Stimulated activated memory B cell treated with anti-CD40 and anti-IgM and Interleukin-4, amounts not matched to agents 10 μg/mL and 1 μg/mL and 100 μg/mL, for 72 hours (primary cell): ENCODE data around the gene PROM2.
"Not testable (repeated sequence)": the region's sequence is repeated elsewhere in the genome, so short reads cannot be mapped to it uniquely, and the experiment has no call there.

Experiments used
- ATAC-seq: fragments of 150-1000 bp; cut with Tn5 transposase; 2 replicates; pipeline ENCODE4 v1.10.0; 2021
- H3K27ac Mint-ChIP-seq: one replicate; pipeline ENCODE4 v1.8.0; 2022; ENCODE audit warnings: mild to moderate bottlenecking, mixed read lengths
- H3K27me3 Mint-ChIP-seq: one replicate; pipeline ENCODE4 v1.8.0; 2022; ENCODE audit warnings: mixed read lengths
- H3K36me3 Mint-ChIP-seq: one replicate; pipeline ENCODE4 v1.8.0; 2022; ENCODE audit warnings: mixed read lengths
- H3K4me1 Mint-ChIP-seq: one replicate; pipeline ENCODE4 v1.8.0; 2022; ENCODE audit warnings: mixed read lengths
- H3K4me3 Mint-ChIP-seq: one replicate; pipeline ENCODE4 v1.8.0; 2022; ENCODE audit warnings: mild to moderate bottlenecking, moderate library complexity, mixed read lengths
- H3K9me3 Mint-ChIP-seq: one replicate; pipeline ENCODE4 v1.8.0; 2022; ENCODE audit warnings: mixed read lengths

PROM2 gene

GRCh38 chr2:95265182-95265581 is 9.1 kb upstream of the PROM2 start:
- H3K27ac Mint-ChIP-seq = no peak overlapping the region
- peaks cover 4% of the 10 kb centered on the region for H3K36me3 Mint-ChIP-seq
- ATAC-seq = no peak
- peaks cover 6% of the 10 kb centered on the region for H3K27me3 Mint-ChIP-seq
- no peak overlapping the region for H3K4me3 Mint-ChIP-seq
- H3K4me1 Mint-ChIP-seq = no peaks in the 10 kb centered on the region
- no peaks in the 10 kb centered on the region for H3K9me3 Mint-ChIP-seq

GRCh38 chr2:95266781-95267430 is 7.3 kb upstream of the PROM2 start:
- Mint-ChIP-seq H3K36me3 (no peaks in the 10 kb centered on the region), H3K4me1 (no peaks in the 10 kb centered on the region), H3K9me3 (no peaks in the 10 kb centered on the region), H3K27me3 (no peaks in the 10 kb centered on the region), H3K4me3 (no peak overlapping the region), H3K27ac (no peak overlapping the region)
- ATAC-seq = no peak

DNA sequence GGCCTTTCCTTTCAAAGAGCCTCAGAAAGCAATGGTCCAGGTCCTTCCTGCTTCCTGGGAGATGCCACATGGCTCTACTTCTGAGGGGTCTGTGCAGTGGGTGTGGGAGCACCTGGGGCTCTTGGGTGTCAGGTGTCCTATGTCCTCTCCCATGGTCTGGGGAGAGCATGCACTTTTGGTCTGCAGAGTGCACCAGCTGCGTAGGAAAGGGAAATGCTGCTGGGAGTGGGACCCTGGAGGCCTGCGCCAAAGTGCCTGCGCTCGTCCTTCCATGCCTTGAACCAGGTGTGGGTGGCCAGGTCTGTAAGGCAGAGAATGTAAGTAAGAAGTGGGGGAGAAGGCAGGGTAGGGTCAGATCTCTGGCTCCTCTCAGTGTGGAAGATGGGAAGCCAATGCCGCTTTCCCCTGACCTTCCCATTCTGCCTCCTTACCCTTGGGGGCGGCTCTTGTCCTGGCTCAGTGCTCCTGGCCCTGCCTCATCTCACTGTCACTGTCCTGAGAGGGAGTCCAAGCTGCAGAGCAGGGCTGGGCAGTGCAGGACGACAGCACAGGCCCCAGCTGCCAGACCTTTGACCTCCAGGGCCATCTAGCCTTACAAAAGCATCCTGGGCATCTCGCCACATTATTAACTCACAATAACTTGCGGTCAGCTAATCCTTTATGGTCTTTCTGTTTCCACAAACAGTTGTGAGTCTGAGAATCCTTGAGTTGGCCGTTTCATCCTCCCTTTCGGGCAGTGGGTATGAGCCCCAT is 6.6 kb upstream of the PROM2 start:
- Mint-ChIP-seq H3K9me3 (no peaks in the 10 kb centered on the region), H3K36me3 (no peaks in the 10 kb centered on the region)

GRCh38 chr2:95268211-95269035 is 5.8 kb upstream of the PROM2 start:
- H3K9me3 Mint-ChIP-seq = no peaks in the 10 kb centered on the region
- no peaks in the 10 kb centered on the region for H3K36me3 Mint-ChIP-seq
- H3K4me3 Mint-ChIP-seq = no peak overlapping the region
- H3K27ac Mint-ChIP-seq = no peak overlapping the region
- no peak for ATAC-seq
- no peaks in the 10 kb centered on the region for H3K27me3 Mint-ChIP-seq
- no peaks in the 10 kb centered on the region for H3K4me1 Mint-ChIP-seq

More for the DNA sequence above, 6.6 kb upstream of the PROM2 start:
- no peak for ATAC-seq
- H3K4me1 Mint-ChIP-seq = no peaks in the 10 kb centered on the region
- H3K4me3 Mint-ChIP-seq = no peak overlapping the region
- H3K27ac Mint-ChIP-seq = no peak overlapping the region
- no peaks in the 10 kb centered on the region for H3K27me3 Mint-ChIP-seq

GRCh38 chr2:95269036-95269680 is 5.1 kb upstream of the PROM2 start:
- no peaks in the 10 kb centered on the region for H3K9me3 Mint-ChIP-seq
- H3K36me3 Mint-ChIP-seq = no peaks in the 10 kb centered on the region
- H3K4me1 Mint-ChIP-seq = no peaks in the 10 kb centered on the region
- ATAC-seq = no peak
- no peak overlapping the region for H3K4me3 Mint-ChIP-seq
- no peaks in the 10 kb centered on the region for H3K27me3 Mint-ChIP-seq
- no peak overlapping the region for H3K27ac Mint-ChIP-seq

- not testable (repeated sequence) for H3K27me3 Mint-ChIP-seq, H3K36me3 Mint-ChIP-seq, H3K9me3 Mint-ChIP-seq, H3K27ac Mint-ChIP-seq, ATAC-seq, H3K4me1 Mint-ChIP-seq, H3K4me3 Mint-ChIP-seq
These were observed 4.5 kb upstream of the PROM2 start for GRCh38 chr2:95269745-95270144.

DNA sequence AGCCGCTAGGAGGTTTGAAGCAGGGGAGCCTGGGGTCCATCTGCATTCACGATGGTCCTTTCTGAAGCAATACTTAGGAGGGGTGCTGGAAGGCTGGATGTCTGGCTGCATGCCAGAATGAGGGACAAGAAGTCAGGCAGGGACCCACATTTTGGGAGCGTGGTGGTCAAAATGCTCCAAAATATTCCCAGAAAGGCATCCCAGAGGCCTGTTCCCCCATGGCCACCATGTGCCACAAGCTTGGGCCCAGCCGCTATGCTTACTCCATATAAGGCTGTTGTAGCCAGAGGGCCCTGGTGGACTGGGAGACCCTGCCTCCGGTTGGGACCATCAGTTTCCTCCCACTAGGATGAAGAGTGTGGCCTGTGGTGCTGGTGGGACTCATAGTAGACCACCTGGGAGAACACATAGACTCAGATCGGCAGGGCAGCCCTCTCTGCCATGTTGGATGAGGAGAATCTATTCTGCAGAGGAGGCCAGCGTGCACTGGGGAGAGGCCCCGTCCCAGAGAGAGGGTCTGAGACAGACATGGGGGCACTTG is 3.6 kb upstream of the PROM2 start:
- no peak overlapping the region for H3K27ac Mint-ChIP-seq
- no peak overlapping the region for H3K4me3 Mint-ChIP-seq
- no peak for ATAC-seq
- no peaks in the 10 kb centered on the region for H3K9me3 Mint-ChIP-seq
- no peaks in the 10 kb centered on the region for H3K4me1 Mint-ChIP-seq
- H3K36me3 Mint-ChIP-seq = no peaks in the 10 kb centered on the region
- no peaks in the 10 kb centered on the region for H3K27me3 Mint-ChIP-seq

GRCh38 chr2:95271381-95271971 is 2.8 kb upstream of the PROM2 start:
- Mint-ChIP-seq H3K27me3 (no peaks in the 10 kb centered on the region), H3K27ac (no peak overlapping the region), H3K36me3 (no peaks in the 10 kb centered on the region), H3K9me3 (no peaks in the 10 kb centered on the region), H3K4me3 (no peak overlapping the region), H3K4me1 (no peaks in the 10 kb centered on the region)
- no peak for ATAC-seq

GRCh38 chr2:95272299-95272751 is 1.9 kb upstream of the PROM2 start:
- Mint-ChIP-seq H3K27ac (no peak overlapping the region), H3K27me3 (no peaks in the 10 kb centered on the region), H3K9me3 (no peaks in the 10 kb centered on the region), H3K4me3 (no peak overlapping the region), H3K36me3 (no peaks in the 10 kb centered on the region), H3K4me1 (no peaks in the 10 kb centered on the region)
- no peak for ATAC-seq

- Mint-ChIP-seq H3K9me3 (no peaks in the 10 kb centered on the region), H3K36me3 (no peaks in the 10 kb centered on the region), H3K27ac (no peak overlapping the region), H3K27me3 (peaks cover 4% of the 10 kb centered on the region), H3K4me1 (no peaks in the 10 kb centered on the region), H3K4me3 (no peak overlapping the region)
- no peak for ATAC-seq
These were observed 1.5 kb upstream of the PROM2 start for GRCh38 chr2:95272781-95273180.

DNA sequence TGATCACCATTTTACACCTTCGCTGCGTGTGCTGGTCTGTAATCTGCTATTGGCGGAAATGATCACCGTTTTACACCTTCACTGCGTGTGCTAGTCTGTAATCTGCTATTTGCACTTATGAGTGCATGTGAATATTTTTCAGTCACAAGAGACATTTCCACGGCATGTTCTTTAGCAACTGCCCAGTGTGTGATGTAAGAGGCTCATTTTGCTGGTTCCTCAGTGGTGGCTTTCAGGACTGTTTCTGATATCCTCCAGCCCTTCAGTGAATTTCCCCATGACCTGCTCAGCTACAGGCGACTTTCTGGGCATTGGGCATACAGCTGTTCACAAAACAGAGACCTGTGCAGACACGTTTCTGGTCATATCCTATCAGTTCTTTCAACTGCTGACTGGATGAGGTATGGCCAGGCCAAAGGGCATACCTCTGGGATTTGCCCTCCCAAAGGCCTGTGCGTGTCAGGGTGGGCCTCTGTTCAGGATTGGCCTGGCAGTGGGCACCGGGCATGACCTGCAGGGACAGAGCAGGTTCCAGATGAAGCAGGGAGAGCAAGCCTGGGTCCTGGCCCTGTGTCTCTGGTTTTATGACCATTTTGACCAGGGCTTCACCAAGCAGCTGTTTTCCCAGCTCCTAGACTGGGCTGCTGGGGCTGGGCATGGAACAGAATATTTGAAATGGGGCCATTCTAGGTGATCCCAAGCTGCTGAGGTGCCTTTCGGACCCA is 521 bp upstream of the PROM2 start:
- Mint-ChIP-seq H3K9me3 (no peaks in the 10 kb centered on the region), H3K27ac (no peak overlapping the region), H3K36me3 (no peaks in the 10 kb centered on the region), H3K4me3 (no peak overlapping the region), H3K4me1 (no peaks in the 10 kb centered on the region), H3K27me3 (peaks cover 14% of the 10 kb centered on the region)
- no peak for ATAC-seq

DNA sequence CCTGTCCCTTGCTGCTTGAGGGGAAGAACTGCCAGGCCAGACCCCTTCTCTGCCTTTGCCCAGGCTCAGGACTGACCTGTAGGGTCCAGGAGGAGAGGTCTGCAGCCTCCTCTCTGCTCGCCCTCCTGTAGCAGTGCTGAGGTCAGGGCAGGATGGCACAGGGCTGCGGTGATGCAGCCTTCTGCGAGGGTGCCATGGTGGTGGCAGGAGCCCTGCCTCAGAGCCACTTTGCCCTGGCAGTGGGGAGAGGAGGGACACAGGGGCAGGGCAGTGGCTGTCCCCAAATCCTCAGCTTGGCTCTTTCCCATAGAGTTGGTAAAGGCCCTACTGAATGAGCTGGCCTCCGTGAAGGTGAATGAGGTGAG is 884 bp downstream of the PROM2 start:
- no peaks in the 10 kb centered on the region for H3K4me1 Mint-ChIP-seq
- H3K27ac Mint-ChIP-seq = no peak overlapping the region
- no peak overlapping the region for H3K4me3 Mint-ChIP-seq
- peaks cover 19% of the 10 kb centered on the region for H3K27me3 Mint-ChIP-seq
- no peak for ATAC-seq
- H3K36me3 Mint-ChIP-seq = no peaks in the 10 kb centered on the region
- no peaks in the 10 kb centered on the region for H3K9me3 Mint-ChIP-seq

GRCh38 chr2:95275601-95276243 is 1.5 kb downstream of the PROM2 start:
- no peak for ATAC-seq
- H3K4me3 Mint-ChIP-seq = no peak overlapping the region
- peaks cover 19% of the 10 kb centered on the region for H3K27me3 Mint-ChIP-seq
- H3K9me3 Mint-ChIP-seq = no peaks in the 10 kb centered on the region
- no peaks in the 10 kb centered on the region for H3K4me1 Mint-ChIP-seq
- H3K36me3 Mint-ChIP-seq = no peaks in the 10 kb centered on the region
- H3K27ac Mint-ChIP-seq = no peak overlapping the region
